WTC11 (cell line): Measurements from ENCODE around the gene TMEM258. TPM values are rescaled to one million over a fixed set of nuclear protein-coding genes. Genes with fewer than 3 reads are reported as not detected.

Source experiments
- ARID4B ChIP-seq: sonication (generic); formaldehyde crosslinking; IDR thresholded peaks from 2 replicates; pipeline ENCODE4 v1.8.0; 2023; ENCODE audit warnings: missing genetic modification reagents, mild to moderate bottlenecking, borderline replicate concordance
- ATF3 ChIP-seq: sonication (generic); formaldehyde crosslinking; conservative IDR thresholded peaks from 2 replicates; pipeline ENCODE4 v1.8.1; 2022; ENCODE audit warnings: mild to moderate bottlenecking, missing genetic modification reagents
- CREM ChIP-seq: sonication (generic); formaldehyde crosslinking; IDR thresholded peaks from 2 replicates; pipeline ENCODE4 v1.8.1; 2022; ENCODE audit warnings: mild to moderate bottlenecking, missing genetic modification reagents, moderate library complexity
- ELF4 ChIP-seq: sonication (generic); formaldehyde crosslinking; IDR thresholded peaks from 2 replicates; pipeline ENCODE4 v1.8.1; 2022; ENCODE audit warnings: low read depth, mild to moderate bottlenecking, moderate library complexity, missing genetic modification reagents
- EMX1 ChIP-seq: fragments of 250-450 bp; sonication (Bioruptor Pico); IDR thresholded peaks from 2 replicates; pipeline ENCODE4 v1.8.0; 2021; ENCODE audit warnings: mild to moderate bottlenecking
- ESRRA ChIP-seq: sonication (generic); formaldehyde crosslinking; IDR thresholded peaks from 2 replicates; pipeline ENCODE4 v1.8.1; 2022; ENCODE audit warnings: mild to moderate bottlenecking, missing genetic modification reagents, borderline replicate concordance
- FOXJ3 ChIP-seq: sonication (generic); formaldehyde crosslinking; IDR thresholded peaks from 2 replicates; pipeline ENCODE4 v1.9.0; 2021; ENCODE audit warnings: missing genetic modification reagents, mild to moderate bottlenecking, borderline replicate concordance
- FOXP1 ChIP-seq: sonication (generic); formaldehyde crosslinking; IDR thresholded peaks from 2 replicates; pipeline ENCODE4 v1.8.0; 2022; ENCODE audit warnings: missing genetic modification reagents, mild to moderate bottlenecking, moderate library complexity, borderline replicate concordance
- GTF2I ChIP-seq: fragments of 250-450 bp; sonication (Bioruptor Pico); conservative IDR thresholded peaks from 2 replicates; pipeline ENCODE4 v1.4.0; 2021; ENCODE audit warnings: mild to moderate bottlenecking
- HMGXB4 ChIP-seq: sonication (generic); formaldehyde crosslinking; IDR thresholded peaks from 2 replicates; pipeline ENCODE4 v1.8.1; 2023; ENCODE audit warnings: mild to moderate bottlenecking, moderate library complexity, missing genetic modification reagents
- JAZF1 ChIP-seq: fragments of 250-450 bp; sonication (Bioruptor Pico); IDR thresholded peaks from 2 replicates; pipeline ENCODE4 v1.9.0; 2021; ENCODE audit warnings: moderate library complexity, mild to moderate bottlenecking, inconsistent platforms
- KAT7 ChIP-seq: sonication (generic); formaldehyde crosslinking; IDR thresholded peaks from 2 replicates; pipeline ENCODE4 v1.8.1; 2023; ENCODE audit warnings: missing genetic modification reagents, mild to moderate bottlenecking, borderline replicate concordance
- MYBL2 ChIP-seq: sonication (generic); formaldehyde crosslinking; IDR thresholded peaks from 2 replicates; pipeline ENCODE4 v1.8.1; 2023; ENCODE audit warnings: mild to moderate bottlenecking, moderate library complexity, missing genetic modification reagents
- NFYB ChIP-seq: sonication (generic); formaldehyde crosslinking; conservative IDR thresholded peaks from 2 replicates; pipeline ENCODE4 v1.8.0; 2022; ENCODE audit warnings: low read depth, missing genetic modification reagents
- OVOL2 ChIP-seq: fragments of 250-450 bp; sonication (Bioruptor Pico); IDR thresholded peaks from 2 replicates; pipeline ENCODE4 v1.9.0; 2021; ENCODE audit warnings: mild to moderate bottlenecking, borderline replicate concordance
- PREB ChIP-seq: sonication (generic); formaldehyde crosslinking; IDR thresholded peaks from 2 replicates; pipeline ENCODE4 v1.8.1; 2022; ENCODE audit warnings: mild to moderate bottlenecking, missing genetic modification reagents, moderate library complexity, borderline replicate concordance
- PRRX2 ChIP-seq: fragments of 250-450 bp; sonication (Bioruptor Pico); IDR thresholded peaks from 2 replicates; pipeline ENCODE4 v1.8.0; 2021; ENCODE audit warnings: mild to moderate bottlenecking
- RORB ChIP-seq: fragments of 250-450 bp; sonication (Bioruptor Pico); IDR thresholded peaks from 2 replicates; pipeline ENCODE4 v1.9.0; 2021; ENCODE audit warnings: mild to moderate bottlenecking
- SP1 ChIP-seq: sonication (generic); formaldehyde crosslinking; conservative IDR thresholded peaks from 2 replicates; pipeline ENCODE4 v1.8.1; 2022; ENCODE audit warnings: missing genetic modification reagents
- ZNF232 ChIP-seq: sonication (generic); formaldehyde crosslinking; IDR thresholded peaks from 2 replicates; pipeline ENCODE4 v1.8.0; 2022; ENCODE audit warnings: mild to moderate bottlenecking, missing genetic modification reagents
- ZNF416 ChIP-seq: fragments of 250-450 bp; sonication (Bioruptor Pico); IDR thresholded peaks from 2 replicates; pipeline ENCODE4 v1.9.0; 2021; ENCODE audit warnings: mild to moderate bottlenecking, inconsistent platforms
- ZNF423 ChIP-seq: fragments of 250-450 bp; sonication (Bioruptor Pico); IDR thresholded peaks from 2 replicates; pipeline ENCODE4 v2.1.2; 2022; ENCODE audit warnings: mild to moderate bottlenecking, moderate library complexity
- total RNA-seq: library from RNA; stranded (reverse); gene quantifications from 3 replicates; pipeline ENCODE4 v1.2.3, GENCODE V29; 2021
- TF ChIP-seq, protein P1 (sequence below): fragments of 250-450 bp; sonication (Bioruptor Pico); IDR thresholded peaks from 2 replicates; pipeline ENCODE4 v1.9.0; 2021; ENCODE audit warnings: mild to moderate bottlenecking
- TF ChIP-seq, protein P2 (sequence below): sonication (generic); formaldehyde crosslinking; IDR thresholded peaks from 2 replicates; pipeline ENCODE4 v1.8.0; 2023; ENCODE audit warnings: mild to moderate bottlenecking, missing genetic modification reagents
- TF ChIP-seq, protein P3 (sequence below): fragments of 250-450 bp; sonication (Bioruptor Pico); IDR thresholded peaks from 2 replicates; pipeline ENCODE4 v1.8.0; 2021; ENCODE audit warnings: mild to moderate bottlenecking

Gene TMEM258
- total RNA-seq, 1 experiment from 2014 or later: 175 TPM

DNA sequence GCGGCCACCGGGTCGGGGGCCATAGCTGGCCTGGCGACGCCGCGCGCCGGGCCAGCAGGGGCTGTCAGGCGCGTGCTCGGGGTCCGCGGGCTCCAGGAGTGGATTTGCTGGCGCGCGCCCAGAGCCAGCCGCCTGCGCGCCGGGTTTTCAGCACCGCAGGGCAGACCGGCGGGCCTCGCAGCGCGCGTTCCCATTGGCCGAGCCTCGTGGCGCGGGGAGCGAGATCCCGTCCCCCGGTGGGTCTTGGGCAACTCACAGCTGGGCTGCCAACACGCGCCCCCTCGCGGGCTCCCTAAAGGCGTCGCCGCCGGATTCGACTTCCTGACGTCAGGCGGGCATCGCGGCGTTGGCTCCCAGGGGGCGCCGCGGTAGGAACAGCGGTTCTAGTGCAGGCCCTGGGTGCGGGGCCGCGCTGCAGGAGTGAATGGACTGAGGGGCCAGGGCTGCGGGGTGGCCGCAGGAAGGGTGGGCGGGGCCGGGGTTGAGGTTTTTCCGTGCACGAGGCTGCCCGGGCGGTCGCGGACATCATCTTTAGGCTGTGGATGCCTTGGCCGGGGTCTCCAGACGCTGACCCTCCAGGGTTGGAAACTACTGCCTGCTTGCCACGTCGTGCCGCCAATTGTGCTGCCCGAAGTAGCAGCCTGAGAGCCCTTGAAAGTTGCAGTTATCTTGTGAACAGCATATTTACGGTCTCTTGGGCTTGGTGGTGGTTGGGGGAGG lies 24.5 kb upstream of the TMEM258 start, which contains the start of gene FADS1 (continued):
- TF ChIP-seq, protein P1, sequence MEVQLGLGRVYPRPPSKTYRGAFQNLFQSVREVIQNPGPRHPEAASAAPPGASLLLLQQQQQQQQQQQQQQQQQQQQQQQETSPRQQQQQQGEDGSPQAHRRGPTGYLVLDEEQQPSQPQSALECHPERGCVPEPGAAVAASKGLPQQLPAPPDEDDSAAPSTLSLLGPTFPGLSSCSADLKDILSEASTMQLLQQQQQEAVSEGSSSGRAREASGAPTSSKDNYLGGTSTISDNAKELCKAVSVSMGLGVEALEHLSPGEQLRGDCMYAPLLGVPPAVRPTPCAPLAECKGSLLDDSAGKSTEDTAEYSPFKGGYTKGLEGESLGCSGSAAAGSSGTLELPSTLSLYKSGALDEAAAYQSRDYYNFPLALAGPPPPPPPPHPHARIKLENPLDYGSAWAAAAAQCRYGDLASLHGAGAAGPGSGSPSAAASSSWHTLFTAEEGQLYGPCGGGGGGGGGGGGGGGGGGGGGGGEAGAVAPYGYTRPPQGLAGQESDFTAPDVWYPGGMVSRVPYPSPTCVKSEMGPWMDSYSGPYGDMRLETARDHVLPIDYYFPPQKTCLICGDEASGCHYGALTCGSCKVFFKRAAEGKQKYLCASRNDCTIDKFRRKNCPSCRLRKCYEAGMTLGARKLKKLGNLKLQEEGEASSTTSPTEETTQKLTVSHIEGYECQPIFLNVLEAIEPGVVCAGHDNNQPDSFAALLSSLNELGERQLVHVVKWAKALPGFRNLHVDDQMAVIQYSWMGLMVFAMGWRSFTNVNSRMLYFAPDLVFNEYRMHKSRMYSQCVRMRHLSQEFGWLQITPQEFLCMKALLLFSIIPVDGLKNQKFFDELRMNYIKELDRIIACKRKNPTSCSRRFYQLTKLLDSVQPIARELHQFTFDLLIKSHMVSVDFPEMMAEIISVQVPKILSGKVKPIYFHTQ (CRISPR knock-in tag): no peak
- TF ChIP-seq ELF4 (CRISPR knock-in tag) (no peak), ARID4B (CRISPR knock-in tag) (no peak), NFYB (CRISPR knock-in tag) (peak; percentile 32), CREM (CRISPR knock-in tag) (0 out of 2 replicates have a peak, but pooled peaks have one; percentile 12), FOXP1 (CRISPR knock-in tag) (peak; percentile 60; the same call in 1 of the 2 replicates), KAT7 (CRISPR knock-in tag) (no peak; the same call in 1 of the 2 replicates), PRRX2 (CRISPR knock-in tag) (no peak), ATF3 (CRISPR knock-in tag) (0 out of 2 replicates have a peak, but pooled peaks have one; percentile 39), SP1 (peak; percentile 37; the same call in 1 of the 2 replicates), ZNF232 (CRISPR knock-in tag) (no peak; the same call in 1 of the 2 replicates), GTF2I (CRISPR knock-in tag) (no peak), ZNF423 (CRISPR knock-in tag) (peak; percentile 94), ZNF416 (CRISPR knock-in tag) (no peak), HMGXB4 (CRISPR knock-in tag) (peak; percentile 64; the same call in 1 of the 2 replicates), FOXJ3 (CRISPR knock-in tag) (no peak), JAZF1 (CRISPR knock-in tag) (no peak), OVOL2 (CRISPR knock-in tag) (no peak), MYBL2 (peak; percentile 46; the same call in 1 of the 2 replicates), PREB (CRISPR knock-in tag) (no peak), ESRRA (CRISPR knock-in tag) (peak; percentile 82; the same call in 1 of the 2 replicates), RORB (CRISPR knock-in tag) (no peak), EMX1 (CRISPR knock-in tag) (no peak)
- TF ChIP-seq, protein P2, sequence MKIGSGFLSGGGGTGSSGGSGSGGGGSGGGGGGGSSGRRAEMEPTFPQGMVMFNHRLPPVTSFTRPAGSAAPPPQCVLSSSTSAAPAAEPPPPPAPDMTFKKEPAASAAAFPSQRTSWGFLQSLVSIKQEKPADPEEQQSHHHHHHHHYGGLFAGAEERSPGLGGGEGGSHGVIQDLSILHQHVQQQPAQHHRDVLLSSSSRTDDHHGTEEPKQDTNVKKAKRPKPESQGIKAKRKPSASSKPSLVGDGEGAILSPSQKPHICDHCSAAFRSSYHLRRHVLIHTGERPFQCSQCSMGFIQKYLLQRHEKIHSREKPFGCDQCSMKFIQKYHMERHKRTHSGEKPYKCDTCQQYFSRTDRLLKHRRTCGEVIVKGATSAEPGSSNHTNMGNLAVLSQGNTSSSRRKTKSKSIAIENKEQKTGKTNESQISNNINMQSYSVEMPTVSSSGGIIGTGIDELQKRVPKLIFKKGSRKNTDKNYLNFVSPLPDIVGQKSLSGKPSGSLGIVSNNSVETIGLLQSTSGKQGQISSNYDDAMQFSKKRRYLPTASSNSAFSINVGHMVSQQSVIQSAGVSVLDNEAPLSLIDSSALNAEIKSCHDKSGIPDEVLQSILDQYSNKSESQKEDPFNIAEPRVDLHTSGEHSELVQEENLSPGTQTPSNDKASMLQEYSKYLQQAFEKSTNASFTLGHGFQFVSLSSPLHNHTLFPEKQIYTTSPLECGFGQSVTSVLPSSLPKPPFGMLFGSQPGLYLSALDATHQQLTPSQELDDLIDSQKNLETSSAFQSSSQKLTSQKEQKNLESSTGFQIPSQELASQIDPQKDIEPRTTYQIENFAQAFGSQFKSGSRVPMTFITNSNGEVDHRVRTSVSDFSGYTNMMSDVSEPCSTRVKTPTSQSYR (CRISPR knock-in tag): no peak
- TF ChIP-seq, protein P3, sequence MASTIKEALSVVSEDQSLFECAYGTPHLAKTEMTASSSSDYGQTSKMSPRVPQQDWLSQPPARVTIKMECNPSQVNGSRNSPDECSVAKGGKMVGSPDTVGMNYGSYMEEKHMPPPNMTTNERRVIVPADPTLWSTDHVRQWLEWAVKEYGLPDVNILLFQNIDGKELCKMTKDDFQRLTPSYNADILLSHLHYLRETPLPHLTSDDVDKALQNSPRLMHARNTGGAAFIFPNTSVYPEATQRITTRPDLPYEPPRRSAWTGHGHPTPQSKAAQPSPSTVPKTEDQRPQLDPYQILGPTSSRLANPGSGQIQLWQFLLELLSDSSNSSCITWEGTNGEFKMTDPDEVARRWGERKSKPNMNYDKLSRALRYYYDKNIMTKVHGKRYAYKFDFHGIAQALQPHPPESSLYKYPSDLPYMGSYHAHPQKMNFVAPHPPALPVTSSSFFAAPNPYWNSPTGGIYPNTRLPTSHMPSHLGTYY (CRISPR knock-in tag): no peak
